Measurements from ENCODE around the gene MGAT3. TPM values are rescaled to one million over a fixed set of nuclear protein-coding genes. Genes with fewer than 3 reads are reported as not detected.

The MGAT3 gene
- polyA plus RNA-seq, 1 experiment = 0.10 TPM

DNA sequence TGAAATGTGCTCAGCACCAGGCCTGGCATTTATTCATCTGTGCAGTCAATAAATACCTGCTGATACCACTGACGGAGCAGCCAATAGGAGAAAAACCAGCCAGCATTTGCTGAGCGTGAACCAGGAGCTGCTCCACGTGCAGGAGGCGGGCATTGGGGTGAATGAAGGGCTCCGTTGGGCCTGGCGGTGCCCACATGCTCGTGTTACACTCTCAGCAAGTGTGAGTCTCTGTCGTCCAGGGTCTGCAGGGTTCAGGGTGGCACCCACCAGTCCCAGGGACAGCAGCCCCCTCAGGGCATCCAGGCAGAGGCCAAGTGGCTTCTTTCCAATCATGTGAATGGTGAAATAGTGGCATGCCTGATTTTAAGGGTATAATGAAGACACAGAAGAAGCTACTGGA lies 79.9 kb downstream of the MGAT3 start:
- TF ChIP-seq, protein P1, sequence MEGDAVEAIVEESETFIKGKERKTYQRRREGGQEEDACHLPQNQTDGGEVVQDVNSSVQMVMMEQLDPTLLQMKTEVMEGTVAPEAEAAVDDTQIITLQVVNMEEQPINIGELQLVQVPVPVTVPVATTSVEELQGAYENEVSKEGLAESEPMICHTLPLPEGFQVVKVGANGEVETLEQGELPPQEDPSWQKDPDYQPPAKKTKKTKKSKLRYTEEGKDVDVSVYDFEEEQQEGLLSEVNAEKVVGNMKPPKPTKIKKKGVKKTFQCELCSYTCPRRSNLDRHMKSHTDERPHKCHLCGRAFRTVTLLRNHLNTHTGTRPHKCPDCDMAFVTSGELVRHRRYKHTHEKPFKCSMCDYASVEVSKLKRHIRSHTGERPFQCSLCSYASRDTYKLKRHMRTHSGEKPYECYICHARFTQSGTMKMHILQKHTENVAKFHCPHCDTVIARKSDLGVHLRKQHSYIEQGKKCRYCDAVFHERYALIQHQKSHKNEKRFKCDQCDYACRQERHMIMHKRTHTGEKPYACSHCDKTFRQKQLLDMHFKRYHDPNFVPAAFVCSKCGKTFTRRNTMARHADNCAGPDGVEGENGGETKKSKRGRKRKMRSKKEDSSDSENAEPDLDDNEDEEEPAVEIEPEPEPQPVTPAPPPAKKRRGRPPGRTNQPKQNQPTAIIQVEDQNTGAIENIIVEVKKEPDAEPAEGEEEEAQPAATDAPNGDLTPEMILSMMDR (IDR thresholded peaks at IDR 0.05; ENCODE audit: low read depth, low read length) = no peak
- Histone ChIP-seq H3K4me3 (ENCODE audit: low read depth, low read length) (no peak overlapping the region), H3K27ac (ENCODE audit: low read depth, low read length) (no peak overlapping the region), H3K9me3 (ENCODE audit: control insufficient read depth, insufficient read depth, low read length) (no peaks in the 10 kb centered on the region; the same call in 1 of the 2 replicates), H3K27me3 (ENCODE audit: control insufficient read depth, insufficient read depth, low read length) (peaks cover 7% of the 10 kb centered on the region)
- ChIA-PET POLR2A (no interaction called here), CTCF (interaction anchor here (0.5 to 7.7 kb wide), 3 partner anchors 406 to 496 kb away, joined by 3 to 119 read pairs (median 10); no protein-coding TSS in a partner anchor)
- no peak for DNase-seq (ENCODE audit: low read depth, low spot score)

DNA sequence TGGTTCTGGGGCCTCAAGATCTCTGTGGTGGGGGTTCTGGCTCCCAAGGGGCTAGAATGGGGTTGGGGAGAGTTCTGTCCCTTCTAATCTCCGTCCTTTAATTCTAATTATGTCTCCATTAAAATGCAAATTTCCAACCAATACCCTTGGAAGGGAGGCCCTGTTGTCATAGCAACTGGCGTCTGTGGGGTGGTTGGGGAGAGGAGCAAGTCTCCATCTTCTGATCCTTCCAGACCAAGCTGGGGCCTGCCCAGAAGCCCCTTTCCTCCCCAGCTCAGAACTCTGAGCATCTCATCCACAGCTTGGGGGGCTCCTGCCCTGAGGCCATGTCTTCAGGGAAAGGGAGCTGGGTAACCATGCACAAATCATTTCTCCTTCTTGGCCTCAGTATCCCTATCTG lies 81.2 kb downstream of the MGAT3 start:
- ChIA-PET POLR2A (no interaction called here), CTCF (interaction anchor here (7.7 kb wide), 1 partner anchor 487 kb away, joined by 119 read pairs; no protein-coding TSS in a partner anchor)
- Histone ChIP-seq H3K27ac (ENCODE audit: low read depth, low read length) (no peak overlapping the region), H3K9me3 (ENCODE audit: control insufficient read depth, insufficient read depth, low read length) (no peaks in the 10 kb centered on the region), H3K4me3 (ENCODE audit: low read depth, low read length) (no peak overlapping the region), H3K27me3 (ENCODE audit: control insufficient read depth, insufficient read depth, low read length) (peaks cover 7% of the 10 kb centered on the region)
- TF ChIP-seq, protein P1 (IDR thresholded peaks at IDR 0.05; ENCODE audit: low read depth, low read length) = no peak
- DNase-seq (ENCODE audit: low read depth, low spot score) = no peak

Other genes starting within 250 kb of the MGAT3 start
- gene PDGFB, start 212.0 kb upstream of the MGAT3 start, polyA plus RNA-seq (2011; rRNA removed) = 0.12 and 0.19 TPM in 2 replicates
- 3,445 and 3,813 TPM in 2 replicates for gene RPL3, start 137.4 kb upstream of the MGAT3 start, polyA plus RNA-seq (2011; rRNA removed)
- 20.8 and 31.7 TPM in 2 replicates for gene SYNGR1, start 107.0 kb upstream of the MGAT3 start, polyA plus RNA-seq (2011; rRNA removed)
- 16.7 and 18.7 TPM in 2 replicates for gene TAB1, start 57.2 kb upstream of the MGAT3 start, polyA plus RNA-seq (2011; rRNA removed)
- 18.9 and 19.2 TPM in 2 replicates for gene MIEF1, start 45.3 kb downstream of the MGAT3 start, polyA plus RNA-seq (2011; rRNA removed)
- 844 and 936 TPM in 2 replicates for gene ATF4, start 63.5 kb downstream of the MGAT3 start, polyA plus RNA-seq (2011; rRNA removed)
- 50.8 and 53.0 TPM in 2 replicates for gene RPS19BP1, start 75.7 kb downstream of the MGAT3 start, polyA plus RNA-seq (2011; rRNA removed)
- gene CACNA1I, start 113.7 kb downstream of the MGAT3 start, polyA plus RNA-seq (2011; rRNA removed) = not detected in 2 replicates